NB4 (cell line): ENCODE results near the gene OR52W1.

Source experiments
- CTCF ChIP-seq: IDR thresholded peaks from one replicate; pipeline ENCODE4 v1.5.1; 2012; ENCODE audit warnings: low read depth, low read length
- MYC ChIP-seq: IDR thresholded peaks from 2 replicates; pipeline ENCODE4 v1.6.1; 2011; ENCODE audit warnings: low read depth, low read length
- POLR2A ChIP-seq: IDR thresholded peaks from 2 replicates; pipeline ENCODE4 v1.6.1; 2011; ENCODE audit warnings: mild to moderate bottlenecking; ENCODE audit not compliant: insufficient read length; ENCODE audit errors: extremely low read depth

DNA sequence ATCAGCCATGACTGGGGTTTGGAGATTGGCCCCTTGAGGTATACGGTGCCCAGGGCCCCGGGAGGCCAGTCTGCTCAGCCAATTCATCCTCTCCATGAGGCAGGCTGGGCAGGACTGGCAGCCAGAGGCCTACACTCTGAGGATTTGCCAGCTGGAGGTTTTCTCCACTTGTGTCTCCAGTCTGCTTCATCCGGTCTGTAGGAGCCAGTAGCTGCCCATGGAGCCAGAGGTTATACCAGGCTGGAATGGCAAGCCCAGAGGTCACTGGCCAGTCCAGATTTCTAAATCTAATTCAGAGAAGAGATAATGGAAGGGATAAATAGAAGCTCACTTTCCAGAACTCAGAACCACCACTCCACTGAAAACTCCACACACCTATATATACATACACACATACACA, 25.4 kb downstream of the OR52W1 start:
- TF ChIP-seq POLR2A (no peak), CTCF (no peak), MYC (no peak)
